HTERT RPE-1 (cell line): ENCODE data around the gene PPP1R13B.

ENCODE experiments used
- in situ Hi-C: fragments of 300-500 bp; cut with MboI; formaldehyde crosslinking; loops from 4 replicates; pipeline ENCODE4 v1.14.3; 2020; ENCODE audit warnings: low sequenced_read_pairs

Gene PPP1R13B

GRCh38 chr14:103716091-103716801 is 131.1 kb downstream of the PPP1R13B start:
- in situ Hi-C loops, result no loop called here

GRCh38 chr14:103715052-103716000 is 132.0 kb downstream of the PPP1R13B start, which contains the start of the genes XRCC3 and ZFYVE21:
TSS of gene XRCC3 (minus strand) at chr14:103715451. CDS start at chr14:103711087, 4,364 bp downstream.
TSS of gene ZFYVE21 (plus strand) at chr14:103715810. CDS start at chr14:103715842, 32 bp downstream.
- in situ Hi-C loops, result no loop called here

GRCh38 chr14:103714063-103714724 is 133.2 kb downstream of the PPP1R13B start:
- in situ Hi-C loops, result no loop called here

- in situ Hi-C loops, result no loop called here
These were observed 133.9 kb downstream of the PPP1R13B start for GRCh38 chr14:103713304-103714062.

GRCh38 chr14:103712633-103713247 is 134.6 kb downstream of the PPP1R13B start:
- in situ Hi-C loops, result no loop called here

GRCh38 chr14:103711516-103712431 is 135.6 kb downstream of the PPP1R13B start:
- in situ Hi-C loops, result no loop called here

- in situ Hi-C loops, result no loop called here
These were observed 136.5 kb downstream of the PPP1R13B start for GRCh38 chr14:103710771-103711377.

GRCh38 chr14:103709814-103710213 is 137.6 kb downstream of the PPP1R13B start:
- in situ Hi-C loops, result no loop called here

- in situ Hi-C loops, result no loop called here
These were observed 138.6 kb downstream of the PPP1R13B start for GRCh38 chr14:103708750-103709187.

- in situ Hi-C loops, result no loop called here
These were observed 139.8 kb downstream of the PPP1R13B start for GRCh38 chr14:103707329-103708263.

GRCh38 chr14:103706551-103707328 is 140.6 kb downstream of the PPP1R13B start:
- in situ Hi-C loops, result no loop called here

- in situ Hi-C loops, result no loop called here
These were observed 141.7 kb downstream of the PPP1R13B start for GRCh38 chr14:103705504-103706284.

GRCh38 chr14:103705118-103705503 is 142.3 kb downstream of the PPP1R13B start:
- in situ Hi-C loops, result no loop called here

GRCh38 chr14:103704708-103705107 is 142.7 kb downstream of the PPP1R13B start:
- in situ Hi-C loops, result no loop called here

- in situ Hi-C loops, result no loop called here
These were observed 143.7 kb downstream of the PPP1R13B start for GRCh38 chr14:103703433-103704385.
